CD4-positive, alpha-beta T cell treated with Interleukin-17A for 4 hours (primary cell): ENCODE data around the gene ARFGAP1.

ENCODE experiments used
- DNase-seq: peaks from one replicate; pipeline ENCODE4 v3.0.0-alpha.2; 2020; ENCODE audit warnings: mixed read lengths

ARFGAP1 gene

DNA sequence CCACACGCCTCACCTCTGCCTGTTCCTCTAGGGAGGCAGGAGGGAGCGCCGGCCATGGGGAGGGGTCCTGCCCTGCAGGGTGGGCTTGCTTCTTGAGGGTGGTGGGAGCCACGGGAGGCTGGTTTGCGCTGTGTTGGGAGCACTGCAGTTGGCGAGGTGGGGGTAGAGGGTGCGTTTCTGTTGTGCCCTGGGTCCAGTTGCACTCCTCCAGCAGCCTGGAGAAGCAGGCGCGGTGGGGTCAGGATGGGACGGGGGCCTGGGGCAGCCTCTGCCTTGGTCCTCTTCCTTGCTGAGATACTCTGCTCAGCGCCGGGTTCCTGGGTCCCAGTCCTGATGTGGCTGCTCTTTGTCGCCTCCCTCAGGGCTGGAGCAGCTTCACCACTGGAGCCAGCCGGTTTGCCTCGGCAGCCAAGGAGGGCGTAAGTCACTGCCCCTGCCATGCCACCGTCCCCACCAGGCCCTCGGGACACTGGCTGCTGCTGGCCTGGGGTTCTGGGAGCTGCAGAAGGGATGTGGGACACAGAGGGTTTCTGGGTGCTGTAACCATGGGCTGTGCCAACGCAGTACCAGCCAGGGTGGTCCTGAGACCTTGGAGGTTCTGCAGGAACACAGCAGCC lies 8.4 kb downstream of the ARFGAP1 start:
- DNase-seq: no peak

DNA sequence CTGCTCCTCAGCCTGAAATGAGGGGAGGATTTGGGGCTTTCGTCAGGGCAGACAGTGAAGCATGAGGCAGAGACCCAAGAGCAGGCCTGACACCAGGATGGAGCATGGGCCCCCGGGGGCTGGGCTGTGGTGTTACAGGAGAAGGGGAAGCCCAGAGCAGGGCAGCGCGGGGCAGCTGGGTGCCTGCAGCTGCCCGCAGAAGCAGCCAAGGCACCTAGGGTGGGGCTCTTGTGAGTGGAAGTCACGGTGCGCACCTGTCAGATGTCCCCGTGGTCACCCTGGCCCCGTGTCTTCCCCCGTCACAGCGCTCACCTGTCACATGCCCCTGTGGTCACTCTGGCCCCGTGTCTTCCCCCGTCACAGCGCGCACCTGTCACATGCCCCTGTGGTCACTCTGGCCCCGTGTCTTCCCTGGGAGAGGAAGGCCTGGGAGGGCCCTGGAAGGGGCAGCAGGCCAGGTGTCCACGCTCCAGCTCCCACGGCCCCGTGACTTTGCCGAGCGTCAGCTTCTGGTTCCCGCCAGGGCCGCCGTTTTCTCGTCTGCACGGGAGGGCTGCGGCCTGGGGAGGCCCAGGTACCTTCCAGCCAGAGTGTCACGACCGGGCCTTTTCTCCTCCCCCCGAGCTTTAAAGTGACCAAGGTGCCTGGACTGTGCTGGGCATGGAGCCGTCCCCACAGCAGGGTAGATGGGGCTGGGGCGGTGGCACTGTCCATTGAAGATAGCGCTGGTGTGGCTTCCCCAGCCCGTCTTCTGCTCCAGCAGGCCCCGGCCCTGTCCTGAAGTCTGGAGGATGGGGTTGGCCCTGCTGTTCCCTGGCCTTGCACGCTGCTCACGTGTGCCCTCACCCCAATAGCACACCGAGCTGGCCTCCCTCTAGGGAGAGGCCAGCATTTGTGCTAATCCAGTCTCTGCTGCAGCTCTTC lies 9.4 kb downstream of the ARFGAP1 start:
- no peak for DNase-seq

- DNase-seq: no peak
Measured at GRCh38 chr20:63282946-63283345, 10.3 kb downstream of the ARFGAP1 start.

DNA sequence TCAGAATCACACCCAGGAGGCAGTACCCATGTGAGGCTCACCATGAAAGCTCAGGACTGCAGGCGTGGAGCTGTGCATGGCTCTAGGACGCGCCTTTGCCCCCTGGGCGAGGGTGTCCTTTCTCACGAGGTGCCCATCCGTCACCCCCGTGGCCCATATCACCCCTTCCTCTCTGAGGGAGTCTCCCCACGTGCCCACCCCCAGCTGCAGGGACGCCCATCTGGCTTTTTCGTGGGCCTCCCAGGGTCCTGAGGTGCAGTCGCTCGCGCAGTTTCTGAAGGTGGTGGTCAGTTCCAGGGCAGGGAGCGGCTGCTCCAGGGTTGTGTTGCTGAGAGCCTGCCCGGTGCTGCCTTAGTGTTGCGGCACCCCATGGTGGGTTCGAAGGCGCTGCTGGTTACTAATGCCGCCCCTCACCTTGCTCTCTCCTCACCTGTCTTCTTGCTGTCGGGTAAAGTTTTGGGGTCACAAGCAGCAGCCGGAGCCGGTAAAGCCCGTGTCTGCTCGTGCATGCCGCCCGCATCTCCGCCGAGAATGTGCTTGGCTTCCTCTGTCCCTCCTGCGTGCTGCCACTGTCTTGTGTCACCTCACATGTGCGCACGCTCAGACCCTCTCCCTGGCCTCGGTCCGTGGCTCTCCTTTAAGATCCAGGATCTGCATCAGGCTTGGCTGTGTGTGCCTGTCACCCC lies 10.9 kb downstream of the ARFGAP1 start:
- DNase-seq: no peak

GRCh38 chr20:63284083-63284440 lies 11.4 kb downstream of the ARFGAP1 start:
- DNase-seq: peak; percentile 32

DNA sequence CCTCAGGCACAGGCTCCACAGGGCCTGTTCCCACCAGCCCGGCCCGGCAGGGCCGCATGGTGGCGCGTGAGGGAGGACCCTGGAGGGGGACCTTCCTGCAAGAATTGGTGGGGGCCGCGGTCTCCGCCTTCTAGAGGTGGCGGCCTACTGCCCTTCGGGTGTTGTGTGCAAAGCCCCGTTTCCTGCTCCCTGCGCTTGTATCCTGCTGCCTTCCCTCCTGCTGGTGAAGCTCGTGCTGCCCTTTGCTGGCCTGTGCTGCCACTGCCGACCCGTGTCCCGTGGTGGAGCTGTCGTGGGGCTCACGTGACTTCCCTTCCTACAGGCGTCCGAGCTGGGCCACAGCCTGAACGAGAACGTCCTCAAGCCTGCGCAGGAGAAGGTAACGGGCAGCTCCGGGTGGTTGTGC lies 11.9 kb downstream of the ARFGAP1 start:
- DNase-seq: no peak

DNA sequence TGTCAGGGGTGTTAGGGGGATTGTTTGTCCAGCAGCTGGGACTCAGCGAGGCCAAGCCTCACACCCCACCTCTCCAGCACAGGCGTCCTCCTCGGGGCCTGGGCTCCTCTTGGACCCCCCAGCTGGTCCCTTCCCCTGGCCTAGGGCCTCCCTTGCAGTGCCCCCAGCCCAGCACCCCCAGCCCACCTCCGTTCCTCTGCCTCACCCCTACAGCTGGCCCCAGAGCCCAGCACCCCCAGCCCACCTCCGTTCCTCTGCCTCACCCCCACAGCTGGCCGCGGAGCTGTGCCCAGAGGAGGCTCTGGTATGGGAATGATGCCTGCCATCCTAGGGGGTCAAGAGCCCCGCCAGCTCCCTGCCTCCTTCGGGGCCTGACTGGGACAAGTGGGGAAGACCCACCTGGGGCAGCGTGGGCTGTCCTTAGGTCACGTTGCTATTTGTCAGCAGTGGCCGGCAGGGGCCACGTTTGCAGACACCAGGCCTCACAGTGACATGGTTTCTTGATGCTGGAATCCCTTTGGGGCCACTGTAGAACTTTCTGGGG lies 12.4 kb downstream of the ARFGAP1 start:
- no peak for DNase-seq

- DNase-seq: no peak
Measured at GRCh38 chr20:63285636-63286615, 13.3 kb downstream of the ARFGAP1 start.

DNA sequence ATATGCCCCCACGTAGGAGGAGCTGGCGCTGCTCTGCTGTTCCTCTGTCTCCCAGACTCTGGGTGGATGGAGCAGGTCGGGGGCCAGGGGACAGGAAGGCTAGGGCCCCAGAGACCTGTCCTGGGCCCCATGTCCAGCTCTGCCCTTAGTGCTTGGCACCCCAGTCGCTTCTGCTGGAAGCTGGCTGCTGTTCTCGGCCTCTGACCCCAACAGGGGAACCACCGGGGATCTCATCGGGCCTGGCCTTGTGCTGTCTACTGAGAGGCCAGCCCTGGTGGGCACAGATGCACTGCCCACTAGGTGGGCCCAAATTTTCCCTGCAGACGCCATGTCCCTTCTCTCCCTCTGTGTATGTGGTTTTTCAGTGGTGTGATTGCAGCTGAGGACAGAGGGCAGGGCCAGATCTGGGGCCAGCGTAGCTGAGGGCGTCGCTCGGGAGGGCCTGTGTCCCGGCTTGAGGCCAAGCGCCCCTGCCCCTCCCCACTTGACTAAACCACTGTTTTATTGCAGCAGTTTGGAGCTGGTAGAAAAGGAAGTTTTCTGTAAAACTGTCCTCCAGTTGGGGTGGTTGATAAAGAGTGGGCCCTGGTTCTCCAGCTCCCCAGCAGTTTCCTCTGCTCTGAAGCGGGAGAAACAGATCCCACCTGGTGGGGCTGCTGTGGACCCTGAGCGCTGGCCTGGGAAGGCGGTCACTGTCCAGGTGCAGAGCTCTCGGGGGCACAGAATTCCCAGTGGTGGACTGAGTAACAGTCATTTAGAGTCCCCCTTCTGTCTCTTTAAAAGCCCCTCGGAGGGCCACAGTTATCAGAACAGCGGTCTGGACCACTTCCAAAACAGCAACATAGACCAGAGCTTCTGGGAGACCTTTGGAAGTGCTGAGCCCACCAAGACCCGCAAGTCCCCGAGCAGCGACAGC lies 14.4 kb downstream of the ARFGAP1 start:
- no peak for DNase-seq

DNA sequence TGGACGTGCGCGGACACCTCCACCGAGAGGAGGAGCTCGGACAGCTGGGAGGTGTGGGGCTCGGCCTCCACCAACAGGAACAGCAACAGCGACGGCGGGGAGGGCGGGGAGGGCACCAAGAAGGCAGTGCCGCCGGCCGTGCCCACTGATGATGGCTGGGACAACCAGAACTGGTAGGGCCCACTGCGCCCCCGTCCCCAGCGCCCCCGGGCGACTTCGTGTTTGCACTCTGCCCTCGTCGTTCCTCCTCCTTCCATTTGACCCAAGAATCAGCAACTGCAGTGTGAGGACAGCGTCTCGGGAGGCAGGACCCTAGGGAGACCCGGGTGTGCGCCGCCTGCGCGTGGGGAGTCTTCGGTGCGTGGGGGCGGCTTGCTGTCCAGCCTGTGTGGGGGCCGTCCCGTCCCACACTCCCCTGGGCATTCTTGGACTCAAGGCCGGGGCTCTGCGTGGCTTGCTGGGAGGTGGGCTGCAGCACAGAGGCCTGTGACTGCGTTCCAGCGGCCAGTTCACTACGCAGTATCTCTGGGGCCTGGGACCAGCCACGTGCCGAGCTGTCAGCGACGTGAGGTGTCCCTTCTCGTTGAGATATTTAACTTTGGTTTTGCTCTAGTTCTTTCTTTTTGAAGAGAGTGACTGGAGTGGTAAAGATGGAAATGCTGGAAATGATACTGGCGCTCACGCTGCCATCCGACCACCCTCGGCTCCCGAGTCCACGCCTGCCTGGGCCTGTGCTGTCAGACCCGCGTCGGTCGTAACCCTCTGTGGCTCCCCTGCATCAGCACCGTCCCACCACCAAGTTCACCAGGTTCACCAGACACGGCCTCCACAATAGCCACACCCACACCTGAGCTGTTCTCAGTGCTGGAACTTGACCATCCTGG lies 15.3 kb downstream of the ARFGAP1 start:
- DNase-seq: no peak

DNA sequence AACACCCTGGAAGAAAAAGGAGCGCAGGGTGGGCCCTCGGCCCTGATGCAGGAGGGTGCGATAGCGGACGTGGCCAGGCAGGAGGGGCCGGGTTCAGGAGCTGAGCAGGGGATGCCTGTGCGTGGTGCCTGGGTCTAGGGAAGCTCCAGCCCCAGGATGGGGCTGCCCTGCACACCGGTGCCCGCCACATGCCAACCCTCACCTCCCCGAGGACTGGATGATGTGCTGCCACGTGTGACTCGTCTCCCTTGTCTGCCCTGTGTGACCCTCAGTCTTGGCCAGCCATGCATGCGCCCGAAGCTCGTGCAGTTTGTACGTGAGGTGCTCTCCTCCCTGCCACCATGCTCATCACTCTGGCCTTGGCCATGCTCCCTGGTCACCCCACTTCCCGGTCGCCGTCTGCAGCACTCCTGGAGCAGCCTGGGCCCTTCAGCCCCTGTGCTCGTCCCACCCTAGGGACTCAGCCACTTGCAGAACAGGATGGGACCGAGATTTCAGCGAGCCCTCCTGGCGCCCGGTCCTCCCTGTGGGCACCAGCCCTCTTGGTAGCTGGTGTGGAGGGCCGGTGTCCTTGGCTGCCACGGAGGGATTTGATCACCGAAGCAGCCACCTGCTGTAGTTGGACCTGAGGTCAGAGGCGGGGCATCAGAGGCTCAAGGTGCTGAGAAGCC lies 16.1 kb downstream of the ARFGAP1 start:
- DNase-seq: no peak

- DNase-seq: no peak
Measured at GRCh38 chr20:63289311-63290135, 16.9 kb downstream of the ARFGAP1 start.

- DNase-seq: no peak
Measured at GRCh38 chr20:63290136-63290676, 17.6 kb downstream of the ARFGAP1 start.

DNA sequence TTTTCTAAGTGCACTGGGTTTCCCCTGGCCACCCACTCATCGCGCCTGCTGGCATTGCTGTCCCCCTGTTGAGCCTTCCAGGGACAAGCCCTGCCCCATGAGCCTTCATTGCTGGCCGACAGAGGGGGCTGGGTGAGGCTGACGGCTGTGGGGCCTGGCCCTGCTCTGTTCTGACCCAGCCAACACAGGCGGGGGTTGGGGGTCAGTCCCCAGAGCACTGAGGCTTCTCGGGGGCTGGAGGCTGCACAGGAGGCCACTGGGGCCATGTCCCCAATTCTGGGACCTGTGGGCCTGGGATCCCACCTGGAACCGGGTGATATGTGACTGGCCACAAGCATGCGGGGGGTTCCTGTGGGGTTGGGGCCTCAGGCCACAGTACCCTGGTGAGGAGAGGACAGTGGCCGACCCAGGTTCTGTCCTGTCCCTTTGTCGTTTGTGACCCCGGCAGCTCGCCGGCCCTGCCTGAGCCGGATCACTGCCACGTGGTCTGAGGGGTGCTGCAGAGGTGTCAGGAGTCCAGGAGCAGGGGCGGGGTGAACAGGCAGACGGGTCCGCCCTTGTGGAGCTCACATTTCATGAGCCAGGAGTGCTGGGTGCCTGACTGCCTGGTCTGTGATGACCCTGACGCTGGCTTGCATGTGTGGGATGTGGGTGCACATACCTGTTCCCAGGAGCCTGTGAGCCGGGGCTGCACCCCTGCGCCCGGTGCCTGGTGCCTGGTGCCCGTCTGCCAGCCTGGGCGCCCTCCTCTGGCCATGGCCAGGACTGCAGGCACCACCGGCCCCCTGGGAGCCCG lies 18.3 kb downstream of the ARFGAP1 start:
- peak; percentile 66 for DNase-seq

DNA sequence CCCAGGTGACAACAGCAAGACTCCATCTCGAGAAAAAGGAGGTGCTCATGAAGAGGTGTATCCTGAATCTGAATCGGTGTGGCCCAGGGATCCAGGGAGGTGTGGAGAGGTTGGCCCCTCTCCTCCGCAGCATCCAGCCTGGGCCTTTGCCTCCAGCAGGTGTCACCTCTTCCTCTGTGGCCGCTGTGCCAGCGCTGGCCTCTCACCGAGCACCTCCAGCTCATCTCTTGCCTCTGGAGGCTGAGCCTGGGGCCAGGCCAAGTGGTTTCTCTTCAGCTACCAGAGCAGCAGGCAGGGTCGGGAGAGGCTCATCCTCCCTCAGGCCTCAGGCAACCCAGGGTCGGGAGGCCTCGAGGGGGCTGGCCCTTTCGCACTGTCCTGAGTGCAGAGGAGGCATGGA lies 19.2 kb downstream of the ARFGAP1 start:
- no peak for DNase-seq

GRCh38 chr20:63292292-63292701 lies 19.7 kb downstream of the ARFGAP1 start:
- DNase-seq: no peak

- no peak for DNase-seq
Measured at GRCh38 chr20:63292904-63293303, 20.3 kb downstream of the ARFGAP1 start, which contains the start of gene COL20A1. Gene COL20A1, plus strand, starts transcription at chr20:63293186. Its CDS starts 1,922 bp downstream, at chr20:63295108.
